Measurements from ENCODE around the gene SHKBP1. TPM values are rescaled to one million over a fixed set of nuclear protein-coding genes. Genes with fewer than 3 reads are reported as not detected.

SHKBP1 gene
- total and polyA plus RNA-seq, 9 of the 15 experiments (the other 6 are each of a cell fraction or from before 2014, with no cell fraction given): 1.2 to 58.1 (median 22.3) TPM

- TF ChIP-seq E2F6 (IDR thresholded peaks at IDR 0.05; ENCODE audit: borderline replicate concordance in 1 of 2, extremely low read depth in 1 of 2, insufficient read depth in 1 of 2, insufficient read length in 1 of 2, low read depth in 1 of 2, low read length in 1 of 2, poor library complexity in 1 of 2, severe bottlenecking in 1 of 2) (peak; percentile 70 to 82), ARID4B (CRISPR knock-in tag; IDR thresholded peaks at IDR 0.05) (0 out of 2 replicates have a peak, but pooled peaks have one; percentile 42), YY1 (IDR thresholded peaks at IDR 0.05; ENCODE audit: borderline replicate concordance in 1 of 3, control insufficient read depth in 1 of 3, extremely low read depth in 1 of 3, insufficient read depth in 3 of 3, insufficient read length in 1 of 3, insufficient replicate concordance in 2 of 3, low read depth in 1 of 3, low read length in 2 of 3) (peak in 1 of 3 experiments; percentile 15), EP300 (IDR thresholded peaks at IDR 0.05; ENCODE audit: low read length) (no peak; the same call in 1 of the 2 replicates), SFPQ (IDR thresholded peaks at IDR 0.05; ENCODE audit: low read depth, low read length) (no peak), RBM39 (optimal IDR thresholded peaks at IDR 0.05; ENCODE audit: low read depth, low read length) (no peak), NR2F6 (CRISPR knock-in tag; IDR thresholded peaks at IDR 0.05) (no peak), CEBPG (CRISPR knock-in tag; IDR thresholded peaks at IDR 0.05) (no peak), CEBPG (tag; conservative IDR thresholded peaks at IDR 0.05 in 1 of 2, IDR thresholded peaks at IDR 0.05 in 1 of 2) (no peak), MCM2 (IDR thresholded peaks at IDR 0.05; ENCODE audit: low read depth) (no peak), TCF7 (IDR thresholded peaks at IDR 0.05; ENCODE audit: borderline replicate concordance) (no peak), HNRNPLL (IDR thresholded peaks at IDR 0.05; ENCODE audit: low read depth, low read length, poor library complexity, severe bottlenecking) (no peak), HEY1 (CRISPR knock-in tag; IDR thresholded peaks at IDR 0.05; ENCODE audit: borderline replicate concordance) (no peak), TAF15 (IDR thresholded peaks at IDR 0.05; ENCODE audit: low read depth, low read length) (no peak), ZNF561 (CRISPR knock-in tag; conservative IDR thresholded peaks at IDR 0.05) (no peak), DACH1 (IDR thresholded peaks at IDR 0.05; ENCODE audit: partially characterized antibody) (peak; percentile 30), POLR2B (IDR thresholded peaks at IDR 0.05; ENCODE audit: low read depth, partially characterized antibody) (no peak), RBM22 (IDR thresholded peaks at IDR 0.05; ENCODE audit: low read depth, low read length, poor library complexity, severe bottlenecking) (peak; percentile 39), MTA3 (IDR thresholded peaks at IDR 0.05; ENCODE audit: borderline replicate concordance) (peak; percentile 71; the same call in 1 of the 2 replicates)
Observed at GRCh38 chr19:40605216-40605971, 28.7 kb downstream of the SHKBP1 start (continued).

Data from K562 (cell line).